NCI-H82 treated with DMSO at 0.1 percent for 48 hours (cell line): ENCODE measurements around the gene MAPK11.

Source experiments
- DNase-seq: peaks from one replicate; lab custom pipeline; 2025; ENCODE audit not compliant: unreplicated experiment; lab: John Stamatoyannopoulos, UW

The MAPK11 gene

GRCh38 chr22:50296658-50297490, 26.7 kb upstream of the MAPK11 start:
- no peak for DNase-seq

DNA sequence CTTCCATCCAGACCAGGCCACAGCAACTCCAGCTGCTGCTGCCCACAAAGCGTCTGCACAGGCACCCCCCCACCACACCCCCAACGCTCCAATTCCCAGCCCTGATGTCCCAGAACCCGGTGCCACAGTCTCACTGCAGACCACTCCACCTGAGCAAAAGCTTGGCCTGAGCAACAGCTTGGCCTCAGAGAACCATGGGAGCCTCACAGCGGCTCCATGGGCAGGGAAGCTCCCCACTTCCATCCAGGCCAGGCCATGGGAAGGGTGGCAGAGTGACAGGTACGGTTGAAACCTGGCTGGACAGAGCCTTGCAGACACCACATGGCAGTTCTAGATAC, 24.1 kb upstream of the MAPK11 start:
- DNase-seq, result no peak

GRCh38 chr22:50293441-50294318, 23.5 kb upstream of the MAPK11 start:
- no peak for DNase-seq

DNA sequence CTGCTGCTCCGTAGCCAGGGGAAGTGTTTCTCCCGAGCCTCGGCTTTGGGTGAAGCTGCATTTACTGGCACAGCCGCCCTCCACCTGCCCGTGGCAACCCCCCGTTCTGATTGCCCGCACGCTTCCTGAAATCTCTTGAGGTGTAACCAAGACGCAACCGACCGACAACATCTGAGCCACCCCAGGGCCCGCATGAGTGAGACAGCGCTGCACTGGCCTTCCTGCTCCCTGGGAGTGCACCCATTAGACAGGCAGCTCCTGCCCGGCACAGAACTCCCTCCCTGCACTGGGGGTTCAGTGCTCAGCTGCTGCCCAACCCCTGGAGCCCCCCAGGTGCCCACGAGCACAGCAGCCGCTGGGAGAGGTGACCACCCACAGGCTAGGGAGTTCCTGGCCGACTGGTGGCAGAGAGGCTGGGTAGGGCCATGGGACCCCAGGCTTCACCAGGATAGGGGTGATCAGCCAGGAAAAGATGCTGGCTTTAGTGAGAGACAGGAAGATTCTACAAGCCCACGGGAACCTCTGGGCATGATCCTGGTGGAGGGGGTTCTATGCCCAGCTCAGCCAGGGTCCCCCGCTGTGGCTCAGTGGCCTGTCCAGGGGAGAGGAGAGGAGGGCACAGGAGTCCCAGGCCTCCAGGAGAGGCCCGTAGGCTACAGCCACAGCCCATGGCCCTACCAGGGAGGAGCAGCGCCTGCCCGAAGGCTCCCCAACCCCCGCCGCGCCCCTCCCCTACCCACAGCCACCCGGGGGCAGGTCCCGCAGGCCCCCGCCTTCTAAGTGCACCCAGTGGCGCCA, 22.7 kb upstream of the MAPK11 start:
- no peak for DNase-seq

GRCh38 chr22:50289942-50290630, 19.9 kb upstream of the MAPK11 start:
- DNase-seq, result no peak

DNA sequence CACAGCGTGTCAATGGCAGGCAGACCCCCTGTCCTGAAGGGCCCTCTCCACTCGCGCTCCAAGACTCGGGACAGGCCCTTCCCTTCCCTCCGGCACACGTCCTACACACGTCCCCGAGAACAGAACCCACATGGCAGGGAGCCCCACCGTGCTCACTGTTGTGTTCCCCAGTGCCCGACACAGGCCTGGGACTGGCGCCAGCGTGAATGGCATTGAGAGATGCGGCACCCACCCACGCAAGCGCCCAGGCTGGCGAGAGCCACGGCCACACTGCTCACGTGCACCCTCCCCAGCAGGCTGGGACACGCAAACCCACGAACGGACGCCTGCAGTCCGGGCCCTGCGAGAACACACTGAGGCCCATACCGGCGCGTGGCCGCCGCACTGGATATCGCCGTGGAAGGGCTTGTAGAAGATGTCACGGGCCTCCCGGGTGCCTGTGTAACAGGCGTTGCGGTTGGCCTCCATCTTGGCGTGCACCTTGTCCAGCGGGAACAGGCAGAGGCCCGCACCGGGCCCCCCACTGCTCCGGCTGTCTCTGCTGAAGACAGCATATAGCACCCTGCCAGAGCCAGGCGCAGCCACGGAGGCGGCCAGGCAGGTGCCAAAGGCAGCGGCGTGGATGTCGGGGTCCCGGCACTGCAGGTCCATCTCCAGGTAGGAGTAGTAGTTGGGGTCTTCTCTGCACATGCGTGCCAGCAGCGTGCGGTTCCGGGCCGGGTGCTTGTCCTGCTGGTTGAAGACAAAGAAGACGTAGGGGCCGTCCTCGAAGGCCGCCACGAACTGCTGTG, 19.2 kb upstream of the MAPK11 start:
- DNase-seq, result no peak

GRCh38 chr22:50287731-50288130, 17.6 kb upstream of the MAPK11 start:
- DNase-seq, result no peak

DNA sequence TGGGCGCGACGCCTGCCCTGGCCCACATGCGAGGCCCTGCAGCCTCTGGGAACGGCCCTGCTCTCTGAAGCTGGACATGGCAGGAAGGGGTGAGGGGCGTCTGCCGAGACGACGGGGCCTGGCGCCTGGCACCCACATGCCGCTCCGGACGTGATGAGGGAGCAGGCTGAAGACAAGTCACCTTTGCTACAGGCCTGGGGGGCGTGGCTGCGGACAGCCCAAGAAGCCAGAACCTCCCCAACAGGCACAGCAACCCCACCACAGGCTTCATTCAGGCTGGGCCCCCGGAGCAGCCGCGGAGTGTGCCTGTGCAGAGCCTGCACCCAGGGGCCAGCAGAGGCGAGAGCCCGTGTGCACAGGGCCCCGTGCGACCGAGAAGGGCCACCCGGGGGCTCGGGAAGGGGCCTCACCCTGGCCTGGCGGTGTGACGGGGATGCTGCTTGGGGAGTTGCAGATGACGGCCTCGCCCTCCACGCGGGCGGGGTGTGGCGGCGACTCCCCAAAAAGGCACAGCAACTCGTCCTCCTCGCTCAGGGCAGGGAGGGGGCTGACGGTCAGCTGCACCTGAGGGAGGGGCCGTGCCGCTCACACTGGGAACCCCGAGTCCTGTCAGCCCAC, 16.6 kb upstream of the MAPK11 start:
- no peak for DNase-seq

DNA sequence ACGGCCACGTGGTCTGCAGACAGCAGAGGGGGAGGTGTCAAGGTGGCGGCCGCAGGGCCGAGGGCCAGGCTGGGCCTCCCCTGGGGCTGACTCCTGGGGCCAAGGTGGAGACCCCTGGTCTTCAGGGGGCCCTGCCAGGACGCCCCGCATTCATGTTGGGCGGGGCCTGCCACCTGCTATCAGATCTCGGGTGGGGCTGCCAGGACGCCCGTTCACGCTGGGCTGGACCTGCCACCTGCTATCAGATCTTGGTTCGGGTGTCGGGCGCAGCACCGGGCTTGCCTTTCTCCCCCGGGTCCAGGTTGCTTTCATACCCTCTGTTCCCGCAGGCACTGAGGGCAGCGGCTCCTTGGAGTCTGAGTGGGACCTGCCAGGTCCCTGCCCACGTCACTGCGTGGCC, 16.1 kb upstream of the MAPK11 start:
- DNase-seq, result no peak

GRCh38 chr22:50285568-50286229, 15.5 kb upstream of the MAPK11 start:
- DNase-seq, result no peak

DNA sequence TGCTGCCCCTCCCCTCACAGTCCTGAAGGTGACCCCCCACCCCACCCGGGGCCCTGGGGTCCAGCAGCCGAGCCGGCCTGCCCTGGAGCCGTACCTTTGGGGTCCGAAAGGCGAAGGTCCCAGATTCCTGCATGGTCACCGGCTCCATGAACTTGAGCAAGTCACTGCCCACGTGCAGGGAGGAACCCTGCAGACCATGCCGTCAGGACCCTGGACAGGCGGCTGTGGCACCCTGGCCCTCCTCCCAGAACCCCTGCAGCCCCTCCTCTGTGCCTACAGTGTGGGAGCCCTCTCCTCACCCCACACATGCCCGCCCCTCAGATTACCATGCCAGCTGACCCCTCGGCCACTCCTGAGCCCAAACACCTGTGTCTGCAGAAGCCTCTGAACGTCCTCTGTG, 14.3 kb upstream of the MAPK11 start:
- DNase-seq, result no peak

DNA sequence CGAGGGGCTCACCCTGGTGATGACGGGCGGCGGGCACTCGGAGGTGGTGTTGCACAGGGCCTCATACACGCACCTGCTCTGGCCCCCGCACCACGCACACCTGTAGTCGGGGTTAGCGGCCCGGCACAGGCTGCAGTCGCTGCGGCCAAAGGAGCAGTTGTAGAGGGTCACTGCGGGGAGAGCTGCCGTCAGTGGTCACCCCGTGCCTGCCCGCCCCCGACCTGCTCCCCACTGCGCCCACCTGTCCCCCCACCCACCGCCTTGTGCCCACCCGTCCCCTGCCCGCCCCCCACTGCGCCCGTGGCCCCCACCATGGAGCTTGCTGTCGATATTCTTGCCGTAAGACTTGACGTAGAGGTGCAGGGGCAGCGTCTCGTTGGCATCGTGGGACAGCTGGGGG, 13.6 kb upstream of the MAPK11 start:
- DNase-seq, result no peak

GRCh38 chr22:50282361-50283155, 12.4 kb upstream of the MAPK11 start:
- DNase-seq, result no peak

DNA sequence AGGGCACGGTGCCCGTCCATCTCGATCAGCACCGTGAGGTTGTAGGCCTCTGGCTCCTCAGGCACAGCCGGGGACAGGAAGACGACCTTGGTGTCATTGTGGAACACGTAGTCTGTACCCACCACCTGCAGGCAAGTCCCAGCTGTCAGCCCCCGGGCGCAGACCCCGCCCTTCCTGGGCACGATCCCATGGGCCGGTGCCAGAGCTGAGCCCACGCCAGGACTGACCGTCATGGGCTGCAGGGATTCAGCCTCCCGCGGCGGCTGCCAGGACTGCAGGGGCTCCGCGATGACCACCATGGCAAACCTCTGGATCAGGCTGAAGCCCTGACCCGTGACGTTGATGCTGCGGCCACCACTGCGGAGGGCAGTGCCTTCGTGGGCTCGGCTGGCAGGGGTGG, 11.8 kb upstream of the MAPK11 start:
- no peak for DNase-seq

- no peak for DNase-seq
Measured at GRCh38 chr22:50281384-50281760, 11.2 kb upstream of the MAPK11 start.

DNA sequence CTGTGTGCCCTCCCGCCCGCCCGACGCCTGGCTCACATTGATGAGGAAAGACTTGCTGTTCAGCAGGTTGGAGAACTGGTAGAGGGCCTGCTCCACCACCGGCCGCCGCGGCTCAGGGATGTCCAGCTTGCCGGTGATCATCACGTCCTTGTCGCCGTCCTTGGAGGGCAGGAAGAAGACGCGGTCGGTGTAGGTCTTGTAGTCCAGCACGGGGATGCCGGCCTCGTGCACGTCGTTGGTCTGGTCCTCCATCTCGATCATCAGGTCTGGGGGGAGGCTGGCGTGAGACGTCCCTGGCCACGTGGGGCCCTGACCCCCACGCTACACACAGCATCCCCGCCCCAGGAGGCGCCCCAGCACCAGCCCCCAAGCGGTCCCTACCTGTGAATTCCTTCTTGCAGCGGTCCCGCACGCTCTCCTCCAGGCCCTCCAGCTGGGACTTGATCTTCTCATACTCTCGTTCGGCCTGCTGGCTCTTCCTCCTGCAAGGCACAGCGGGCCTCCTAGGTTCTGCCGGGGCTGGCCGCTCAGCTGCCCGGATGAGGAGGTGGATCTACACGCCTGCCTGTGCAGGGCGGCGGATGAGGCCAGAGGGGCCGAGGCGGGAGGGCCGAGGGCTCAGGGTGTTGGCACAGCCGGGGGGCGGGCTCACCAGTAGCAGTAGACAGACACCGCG, 10.7 kb upstream of the MAPK11 start:
- DNase-seq, result no peak

DNA sequence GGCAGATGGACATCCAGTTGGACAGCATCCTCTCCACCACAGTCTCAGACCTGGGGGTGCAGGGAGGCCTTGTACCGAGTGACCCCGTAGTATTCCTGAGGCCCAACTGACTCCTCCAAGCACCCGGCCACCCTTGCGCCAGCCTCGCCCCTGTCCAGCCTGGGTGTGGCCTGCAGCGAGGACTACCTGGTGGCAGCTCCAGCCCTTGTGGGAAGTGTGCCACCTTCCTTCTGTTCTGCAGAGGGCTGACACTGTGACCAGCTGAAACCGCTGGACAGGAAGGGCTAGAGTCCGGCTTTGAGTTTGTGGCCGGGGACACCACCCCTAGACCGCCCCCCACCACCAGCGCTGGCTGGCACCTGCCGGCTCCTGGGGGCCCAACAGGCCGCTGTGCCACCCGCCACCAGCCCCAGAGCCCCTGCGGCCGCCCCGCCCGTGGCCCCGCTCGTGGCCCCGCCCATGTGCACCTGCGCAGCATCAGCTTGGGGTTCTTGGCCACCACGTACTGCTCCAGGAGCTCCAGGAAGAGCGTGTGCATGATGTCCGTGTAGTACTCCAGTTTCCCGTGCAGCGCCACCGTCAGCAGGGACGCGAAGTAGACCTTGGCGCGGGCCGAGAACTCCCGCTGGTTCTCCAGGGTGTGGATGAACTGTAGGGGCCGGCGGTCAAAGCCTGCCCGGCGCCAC, 10.0 kb upstream of the MAPK11 start:
- DNase-seq, result no peak
